Activated B cell treated with CpG ODN at 0.5 μM for 24 hours (primary cell): ENCODE data around the gene PLG. TPM values are rescaled to one million over a fixed set of nuclear protein-coding genes. Genes with fewer than 3 reads are reported as not detected.

Source experiments
- ATAC-seq: fragments of 200-7000 bp; cut with Tn5 transposase; one replicate; pipeline ENCODE4 v1.10.0; 2021; ENCODE audit warnings: low read depth, mild to moderate bottlenecking, moderate library complexity
- CTCF ChIA-PET: fragments of 350-600 bp; sonication (Branson Sonifier 250); formaldehyde crosslinking; loops from one replicate; lab custom pipeline; 2021; ENCODE audit warnings: antibody characterized with exemption; lab: Charles Lee
- POLR2A ChIA-PET: fragments of 350-600 bp; sonication (Branson Sonifier 250); formaldehyde crosslinking; loops from one replicate; lab custom pipeline; 2021; ENCODE audit warnings: antibody characterized with exemption; lab: Charles Lee
- DNase-seq: peaks from one replicate; pipeline ENCODE4 v3.0.0; 2022
- H3K27ac Mint-ChIP-seq: one replicate; pipeline ENCODE4 v1.8.0; 2020; ENCODE audit warnings: mixed read lengths
- H3K27me3 Mint-ChIP-seq: one replicate; pipeline ENCODE4 v1.8.0; 2021; ENCODE audit warnings: mixed read lengths
- H3K36me3 Mint-ChIP-seq: one replicate; pipeline ENCODE4 v1.8.0; 2021; ENCODE audit warnings: low read depth, mixed read lengths
- H3K4me1 Mint-ChIP-seq: one replicate; pipeline ENCODE4 v1.8.0; 2021; ENCODE audit warnings: mixed read lengths
- H3K4me3 Mint-ChIP-seq: one replicate; pipeline ENCODE4 v1.8.0; 2020; ENCODE audit warnings: mild to moderate bottlenecking, mixed read lengths
- H3K9me3 Mint-ChIP-seq: one replicate; pipeline ENCODE4 v1.8.0; 2020; ENCODE audit warnings: mixed read lengths
- CTCF ChIP-seq: fragments of 200-600 bp; IDR thresholded peaks from one replicate; pipeline ENCODE4 v1.8.0; 2022; ENCODE audit warnings: antibody characterized with exemption, mild to moderate bottlenecking
- intact Hi-C: fragments of 100-400 bp; cut with micrococcal nuclease; formaldehyde crosslinking; loops from one replicate; pipeline ENCODE4 v1.15.1; 2024
- total RNA-seq: library from RNA; stranded (reverse); gene quantifications from 2 replicates; pipeline ENCODE4 v1.2.3, GENCODE V29; 2022

PLG gene
- total RNA-seq, 1 donor from 2014 or later = 0.31 TPM

GRCh38 chr6:160755165-160755564 lies 53.1 kb downstream of the PLG start:
- Mint-ChIP-seq H3K9me3 (no peaks in the 10 kb centered on the region), H3K4me1 (no peaks in the 10 kb centered on the region), H3K4me3 (no peak overlapping the region), H3K27me3 (peaks cover 27% of the 10 kb centered on the region), H3K27ac (no peak overlapping the region), H3K36me3 (no peaks in the 10 kb centered on the region)
- POLR2A ChIA-PET = no interaction called here
- CTCF ChIA-PET = interaction anchor here (1.5 kb wide), 1 partner anchor 12 kb away, joined by 4 read pairs; no protein-coding TSS in a partner anchor
- DNase-seq (no peak), ATAC-seq (no peak)
- no peak for TF ChIP-seq CTCF
- intact Hi-C loops = no loop called here

DNA sequence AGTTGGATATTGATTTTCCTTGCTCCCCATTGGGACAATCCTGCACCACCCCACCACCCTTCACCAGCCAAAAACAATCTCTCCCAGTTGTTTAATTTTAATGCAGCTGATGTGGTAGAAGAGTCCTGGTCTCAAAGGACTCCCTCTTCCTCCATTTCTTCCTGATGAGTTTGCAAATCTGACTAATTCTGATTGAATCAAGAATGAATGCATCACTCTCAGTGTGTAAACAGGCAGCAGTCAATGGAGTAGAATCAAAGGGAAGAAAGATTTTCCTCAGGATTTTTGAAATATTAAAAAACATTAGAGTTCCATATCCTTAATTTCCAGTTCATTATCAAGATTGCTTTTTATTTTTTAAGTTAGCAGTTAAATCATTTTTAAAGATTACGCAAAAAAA lies 54.0 kb downstream of the PLG start:
- Mint-ChIP-seq H3K27ac (no peak overlapping the region), H3K4me3 (no peak overlapping the region), H3K9me3 (no peaks in the 10 kb centered on the region), H3K4me1 (no peaks in the 10 kb centered on the region), H3K36me3 (no peaks in the 10 kb centered on the region), H3K27me3 (peaks cover 23% of the 10 kb centered on the region)
- intact Hi-C loops = no loop called here
- ChIA-PET POLR2A (no interaction called here), CTCF (interaction anchor here (1.2 to 1.5 kb wide), 2 partner anchors 11 to 618 kb away, joined by 3 to 4 read pairs; no protein-coding TSS in a partner anchor)
- no peak for ATAC-seq
- no peak for TF ChIP-seq CTCF
- no peak for DNase-seq

DNA sequence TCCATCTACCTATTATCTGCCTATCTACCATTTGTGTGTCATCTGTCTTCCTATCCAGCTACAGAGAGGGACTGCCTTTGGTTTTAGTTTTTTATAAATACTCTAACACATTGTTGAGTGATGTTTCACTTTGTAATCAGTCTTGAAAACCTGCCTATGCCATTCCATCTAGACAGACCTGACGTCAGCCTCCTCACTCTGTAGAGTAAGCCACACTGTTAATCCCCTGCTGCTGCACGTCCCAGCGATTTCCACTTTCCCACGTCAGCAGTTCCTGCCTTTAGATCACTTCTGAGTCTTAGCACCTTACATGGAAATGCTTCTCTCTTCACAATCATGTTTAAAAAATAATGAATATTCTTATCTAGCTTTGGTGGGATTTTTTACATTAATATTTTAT lies 54.8 kb downstream of the PLG start:
- H3K27ac Mint-ChIP-seq = no peak overlapping the region
- ChIA-PET CTCF (interaction anchor here (1.2 kb wide), 1 partner anchor 617 kb away, joined by 3 read pairs; no protein-coding TSS in a partner anchor), POLR2A (no interaction called here)
- peaks cover 22% of the 10 kb centered on the region for H3K27me3 Mint-ChIP-seq
- no peaks in the 10 kb centered on the region for H3K4me1 Mint-ChIP-seq
- TF ChIP-seq CTCF = no peak
- H3K9me3 Mint-ChIP-seq = peaks cover 2% of the 10 kb centered on the region
- DNase-seq (no peak), ATAC-seq (no peak)
- H3K4me3 Mint-ChIP-seq = no peak overlapping the region
- intact Hi-C loops = no loop called here
- no peaks in the 10 kb centered on the region for H3K36me3 Mint-ChIP-seq

- intact Hi-C loops = loop anchor here (5.0 kb wide), 1 partner anchor 903 kb away; no protein-coding TSS in a partner anchor
- H3K4me1 Mint-ChIP-seq = peaks cover 8% of the 10 kb centered on the region
- ATAC-seq (no peak), DNase-seq (no peak)
- H3K27me3 Mint-ChIP-seq = peaks cover 34% of the 10 kb centered on the region
- H3K27ac Mint-ChIP-seq = no peak overlapping the region
- CTCF ChIA-PET = interaction anchor here (1.0 kb wide), 1 partner anchor 31 kb away, joined by 3 read pairs; no protein-coding TSS in a partner anchor
- H3K9me3 Mint-ChIP-seq = peaks cover 9% of the 10 kb centered on the region
- H3K36me3 Mint-ChIP-seq = no peaks in the 10 kb centered on the region
- no peak for TF ChIP-seq CTCF
- POLR2A ChIA-PET = no interaction called here
- no peak overlapping the region for H3K4me3 Mint-ChIP-seq
These were observed 62.8 kb downstream of the PLG start for GRCh38 chr6:160764847-160765246.

GRCh38 chr6:160765412-160765811 lies 63.4 kb downstream of the PLG start:
- no peak for TF ChIP-seq CTCF
- ATAC-seq (no peak), DNase-seq (no peak)
- Mint-ChIP-seq H3K27me3 (peaks cover 36% of the 10 kb centered on the region), H3K4me1 (peaks cover 8% of the 10 kb centered on the region), H3K9me3 (peaks cover 9% of the 10 kb centered on the region), H3K27ac (no peak overlapping the region), H3K36me3 (no peaks in the 10 kb centered on the region), H3K4me3 (no peak overlapping the region)
- intact Hi-C loops = loop anchor here (5.0 kb wide), 1 partner anchor 903 kb away; no protein-coding TSS in a partner anchor
- POLR2A ChIA-PET = no interaction called here
- CTCF ChIA-PET = interaction anchor here (1.0 kb wide), 1 partner anchor 31 kb away, joined by 3 read pairs; no protein-coding TSS in a partner anchor
